Body of pancreas (tissue), 4 donors: Measurements from ENCODE around the gene LRSAM1. TPM values are rescaled to one million over a fixed set of nuclear protein-coding genes. Genes with fewer than 3 reads are reported as not detected.
A peak's percentile ranks its signal among the peaks of the same experiment; 100 is the strongest.

ENCODE experiments used
- ATAC-seq: fragments of 150-250 bp; one replicate; pipeline ENCODE4 v1.9.1; 2016
- DNase-seq, 4 donors: peaks; one replicate each; pipeline ENCODE4 v3.0.0-alpha.2; 2019
- H3K27ac ChIP-seq, 4 donors: fragments of 200-600 bp; sonication (generic); 1 replicate in 3 of 4; 2 replicates in 1 of 4; pipeline versions ENCODE4 v1.5.1 to v1.6.1; 2016 to 2019; ENCODE audit warnings: mild to moderate bottlenecking in 1 of 4, mixed read lengths in 1 of 4, moderate library complexity in 1 of 4
- H3K27me3 ChIP-seq, 2 donors: fragments of 200-600 bp; sonication (generic); one replicate each; pipeline ENCODE4 v1.6.0; 2016; ENCODE audit warnings: mild to moderate bottlenecking in 1 of 2
- H3K36me3 ChIP-seq, 2 donors: fragments of 200-600 bp; sonication (generic); replicated peaks in 1 of 2; 2 replicates each; pipeline ENCODE4 v1.5.1; 2016; ENCODE audit warnings: low read depth in 2 of 2; ENCODE audit not compliant: insufficient read depth in 1 of 2
- H3K4me1 ChIP-seq: fragments of 200-600 bp; sonication (generic); one replicate; pipeline ENCODE4 v1.6.0; 2016
- H3K4me3 ChIP-seq, 2 donors: fragments of 200-600 bp; sonication (generic); 1 replicate in 1 of 2; 2 replicates in 1 of 2; pipeline ENCODE4 v1.5.1; 2016 to 2019
- H3K9me3 ChIP-seq, 3 donors: fragments of 200-600 bp; sonication (generic); 1 replicate in 2 of 3; 2 replicates in 1 of 3; pipeline ENCODE4 v1.5.1; 2016
- POLR2A ChIP-seq, 3 donors: fragments of 450-650 bp; IDR thresholded peaks; one replicate each; pipeline ENCODE4 v1.6.1; 2016; ENCODE audit warnings: antibody characterized with exemption in 3 of 3, mild to moderate bottlenecking in 2 of 3
- WGBS, 2 donors: methylation state at CpG; one replicate each; pipeline ENCODE4 v1.1.5; 2017; 5-methylcytosine and 5-hydroxymethylcytosine counted together
- intact Hi-C: fragments of 100-400 bp; cut with DNase I; formaldehyde crosslinking; loops from one replicate; pipeline ENCODE4 v1.15.1; 2023
- total RNA-seq, 2 donors: library from RNA; depleted of rRNA; stranded (reverse); fragments of >200 nt; gene quantifications; one replicate each; pipeline ENCODE4 v1.1.0, GENCODE V29; 2016
- TF ChIP-seq, protein P1 (sequence below), 7 experiments: fragments of 450-650 bp in 4 of 7; fragments of 200-600 bp in 3 of 7; sonication (generic) in 3 of 7; IDR thresholded peaks; one replicate each; pipeline ENCODE4 v1.5.1; 2016 to 2019; ENCODE audit warnings: antibody characterized with exemption in 7 of 7

The LRSAM1 gene
- total RNA-seq, 2 donors from 2014 or later: 9.6 to 26.0 TPM

DNA sequence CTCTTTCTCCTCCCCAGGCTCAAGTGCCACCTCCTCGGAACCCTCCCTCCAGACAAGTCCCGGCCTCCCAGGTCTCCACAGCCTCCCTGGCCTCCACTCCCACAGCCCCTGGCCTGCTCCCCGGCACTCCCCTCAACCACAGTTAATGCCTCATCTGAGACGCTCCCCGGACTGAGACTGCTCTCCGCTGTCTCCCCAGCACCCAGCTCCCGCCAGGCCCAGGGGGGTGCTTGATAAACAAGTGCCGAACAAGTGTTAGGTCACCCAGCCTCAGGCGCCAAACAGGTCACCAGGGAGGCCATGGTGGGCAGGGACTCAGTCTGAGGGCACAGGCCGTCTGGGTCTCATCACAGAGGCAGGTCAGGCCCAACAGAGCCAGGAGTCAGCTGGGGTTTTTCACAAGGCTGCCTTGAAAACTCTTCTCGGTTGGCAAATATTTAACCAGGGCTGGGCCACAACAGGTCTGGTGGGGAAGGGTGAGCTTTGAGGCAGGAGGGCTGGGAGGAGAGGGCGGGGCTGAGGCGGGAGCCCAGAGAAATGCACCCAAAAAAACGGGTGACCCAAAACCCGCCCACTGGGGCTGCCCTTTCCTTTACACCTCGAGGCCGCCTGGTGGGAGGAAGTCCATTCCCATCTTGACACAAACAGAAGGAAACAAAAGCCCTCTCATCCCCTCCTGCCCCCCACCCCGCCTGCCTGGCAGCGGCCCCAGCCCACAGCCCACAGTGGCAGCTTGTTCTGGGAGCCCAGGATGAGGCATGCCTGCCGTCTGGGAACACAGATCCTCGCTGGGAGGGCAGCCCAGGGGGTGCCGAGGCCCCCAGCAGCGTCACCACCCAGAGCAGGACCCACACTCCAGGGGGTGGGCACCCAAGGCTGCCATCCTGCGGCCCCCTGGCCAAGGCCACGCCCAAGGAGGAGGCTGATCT, 94.2 kb downstream of the LRSAM1 start:
- H3K4me3 ChIP-seq: no peak overlapping the region
- DNase-seq: peak; percentile 97 to 99 (median 98)

DNA sequence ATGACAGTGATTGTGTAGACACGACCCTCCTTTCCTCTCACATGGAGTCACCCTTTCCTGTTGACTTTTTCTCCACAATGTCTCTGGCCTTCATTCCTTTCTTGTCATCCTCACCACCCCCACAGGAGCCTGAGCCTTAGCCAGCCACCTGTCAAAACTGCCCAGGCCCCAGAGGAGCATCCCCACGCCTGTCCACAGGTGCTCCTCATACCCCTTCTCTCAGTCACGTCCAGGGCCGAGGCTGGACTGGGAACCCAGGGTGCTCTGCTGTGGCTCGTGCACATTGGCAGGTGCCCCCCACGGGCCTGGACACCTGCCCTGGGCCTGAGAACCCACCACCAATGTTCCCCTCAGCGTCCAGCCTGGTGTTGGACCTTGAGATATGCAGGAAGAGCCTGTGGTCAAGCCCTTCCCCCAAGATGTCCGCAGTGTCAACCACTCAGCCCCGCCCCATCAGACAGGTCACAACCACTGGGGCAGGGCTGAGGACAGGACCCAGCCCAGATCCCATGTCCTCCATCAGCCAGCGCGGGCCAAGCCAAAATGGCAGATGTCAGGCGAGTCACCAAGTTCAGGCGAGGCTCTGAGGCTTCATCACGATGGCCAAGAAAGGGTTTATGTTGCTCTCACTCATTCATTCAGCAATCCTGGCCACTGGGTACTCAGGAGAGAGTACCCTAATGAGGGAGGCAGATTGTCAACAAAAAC, 95.0 kb downstream of the LRSAM1 start:
- intact Hi-C loops: loop anchor here (5.0 kb wide), 1 partner anchor 36 kb away; no protein-coding TSS in a partner anchor
- TF ChIP-seq, protein P1, sequence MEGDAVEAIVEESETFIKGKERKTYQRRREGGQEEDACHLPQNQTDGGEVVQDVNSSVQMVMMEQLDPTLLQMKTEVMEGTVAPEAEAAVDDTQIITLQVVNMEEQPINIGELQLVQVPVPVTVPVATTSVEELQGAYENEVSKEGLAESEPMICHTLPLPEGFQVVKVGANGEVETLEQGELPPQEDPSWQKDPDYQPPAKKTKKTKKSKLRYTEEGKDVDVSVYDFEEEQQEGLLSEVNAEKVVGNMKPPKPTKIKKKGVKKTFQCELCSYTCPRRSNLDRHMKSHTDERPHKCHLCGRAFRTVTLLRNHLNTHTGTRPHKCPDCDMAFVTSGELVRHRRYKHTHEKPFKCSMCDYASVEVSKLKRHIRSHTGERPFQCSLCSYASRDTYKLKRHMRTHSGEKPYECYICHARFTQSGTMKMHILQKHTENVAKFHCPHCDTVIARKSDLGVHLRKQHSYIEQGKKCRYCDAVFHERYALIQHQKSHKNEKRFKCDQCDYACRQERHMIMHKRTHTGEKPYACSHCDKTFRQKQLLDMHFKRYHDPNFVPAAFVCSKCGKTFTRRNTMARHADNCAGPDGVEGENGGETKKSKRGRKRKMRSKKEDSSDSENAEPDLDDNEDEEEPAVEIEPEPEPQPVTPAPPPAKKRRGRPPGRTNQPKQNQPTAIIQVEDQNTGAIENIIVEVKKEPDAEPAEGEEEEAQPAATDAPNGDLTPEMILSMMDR (IDR thresholded peaks at IDR 0.05): no peak
- no peak for TF ChIP-seq POLR2A (IDR thresholded peaks at IDR 0.05)
- no peaks in the 10 kb centered on the region for H3K27me3 ChIP-seq
- H3K36me3 ChIP-seq: no peaks in the 10 kb centered on the region
- H3K4me3 ChIP-seq: no peak overlapping the region
- H3K9me3 ChIP-seq: no peaks in the 10 kb centered on the region
- no peak for ATAC-seq
- H3K4me1 ChIP-seq: peaks cover 97% of the 10 kb centered on the region
- DNase-seq: no peak
- 20 to 45% methylated on average over 5 to 14 of the region's 14 CpGs for WGBS, 2 donors
- H3K27ac ChIP-seq: peak overlapping the region; percentile 90 to 99 (median 95)

More for the DNA sequence above, 94.2 kb downstream of the LRSAM1 start:
- intact Hi-C loops: loop anchor here (5.0 kb wide), 1 partner anchor 37 kb away; no protein-coding TSS in a partner anchor
- TF ChIP-seq POLR2A (IDR thresholded peaks at IDR 0.05): peak; percentile 46 to 82 (median 74)
- TF ChIP-seq, protein P1 (IDR thresholded peaks at IDR 0.05): peak in 4 of 7 experiments; percentile 38 to 51 (median 44)
- no peaks in the 10 kb centered on the region for H3K9me3 ChIP-seq
- H3K27ac ChIP-seq: peak overlapping the region; percentile 90 to 99 (median 95)
- peaks cover 97% of the 10 kb centered on the region for H3K4me1 ChIP-seq
- no peaks in the 10 kb centered on the region for H3K27me3 ChIP-seq
- no peaks in the 10 kb centered on the region for H3K36me3 ChIP-seq
- ATAC-seq: peak; percentile 87
- 7 to 11% methylated on average over 11 to 25 of the region's 25 CpGs for WGBS, 2 donors

DNA sequence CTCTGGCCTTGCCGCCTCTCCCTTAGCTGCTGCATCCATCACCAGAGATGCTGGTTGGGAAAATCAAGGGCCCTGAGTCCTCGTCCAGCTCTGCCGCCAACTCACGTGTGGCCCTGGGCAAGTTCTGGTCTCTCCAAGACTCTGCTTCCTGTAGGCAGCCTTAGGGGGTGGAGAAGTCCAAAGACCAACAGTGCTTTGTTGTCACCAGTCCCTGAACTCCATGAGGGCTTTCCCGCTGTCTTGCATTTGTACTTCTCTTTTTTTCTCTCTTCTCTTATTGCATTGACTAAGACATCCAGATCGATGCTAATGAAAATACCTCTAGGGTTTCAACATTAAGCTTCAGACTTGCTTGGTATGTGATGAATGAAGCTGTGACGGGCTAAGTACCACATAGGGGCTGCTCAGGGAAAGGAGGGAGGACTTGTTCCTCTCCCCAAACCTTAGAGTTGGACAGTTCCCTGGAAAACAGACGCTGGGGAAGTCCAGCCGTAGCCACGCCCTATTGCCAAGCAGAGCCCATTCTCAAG, 97.1 kb downstream of the LRSAM1 start:
- no peaks in the 10 kb centered on the region for H3K27me3 ChIP-seq
- 67 to 73% methylated on average over 10 of the region's 10 CpGs for WGBS, 2 donors
- H3K36me3 ChIP-seq: no peaks in the 10 kb centered on the region
- no peak overlapping the region for H3K4me3 ChIP-seq
- peaks cover 96% of the 10 kb centered on the region for H3K4me1 ChIP-seq
- H3K27ac ChIP-seq: peak overlapping the region in 3 of 4 donors; percentile 27 to 95 (median 90)
- no peak for ATAC-seq
- DNase-seq: no peak
- H3K9me3 ChIP-seq: no peaks in the 10 kb centered on the region
- intact Hi-C loops: loop anchor here (5.0 kb wide), 1 partner anchor 34 kb away; no protein-coding TSS in a partner anchor
- no peak for TF ChIP-seq POLR2A (IDR thresholded peaks at IDR 0.05)
- TF ChIP-seq, protein P1 (IDR thresholded peaks at IDR 0.05): no peak

DNA sequence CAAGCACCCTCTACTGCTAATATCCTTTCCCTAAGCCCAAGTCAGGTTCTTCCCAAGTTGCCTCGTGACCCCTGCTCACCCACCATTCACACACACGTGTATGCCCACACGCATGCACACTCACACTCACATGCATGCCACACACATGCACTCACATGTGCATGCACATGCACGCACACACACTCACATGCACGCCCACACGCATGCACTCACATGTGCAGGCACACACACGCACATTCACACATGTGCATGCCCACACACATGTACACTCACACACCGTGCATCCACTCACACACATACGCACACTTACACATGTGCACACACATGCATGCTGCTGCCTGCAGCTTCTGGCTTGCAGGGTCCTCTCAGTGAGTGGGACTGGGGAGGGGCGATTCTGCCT, 97.9 kb downstream of the LRSAM1 start:
- Histone ChIP-seq H3K27me3 (no peaks in the 10 kb centered on the region), H3K9me3 (no peaks in the 10 kb centered on the region), H3K36me3 (no peaks in the 10 kb centered on the region), H3K27ac (peak overlapping the region in 3 of 4 donors; percentile 56 to 95 (median 90)), H3K4me3 (no peak overlapping the region), H3K4me1 (peaks cover 96% of the 10 kb centered on the region)
- no peak for TF ChIP-seq POLR2A (IDR thresholded peaks at IDR 0.05)
- TF ChIP-seq, protein P1 (IDR thresholded peaks at IDR 0.05): no peak
- DNase-seq (no peak), ATAC-seq (no peak)
- WGBS, 2 donors: 88% methylated on average over 10 of the region's 10 CpGs
- intact Hi-C loops: loop anchor here (5.0 kb wide), 1 partner anchor 33 kb away; no protein-coding TSS in a partner anchor
